AG04450 (cell line): ENCODE measurements around the gene NOP56. TPM values are rescaled to one million over a fixed set of nuclear protein-coding genes. Genes with fewer than 3 reads are reported as not detected.

Source experiments
- CTCF ChIA-PET: fragments of 300-600, 350-600 bp; formaldehyde crosslinking; extraction: SDS; loops from one replicate; lab custom pipeline; 2022; ENCODE audit warnings: antibody characterized with exemption, inconsistent platforms; lab: Charles Lee
- POLR2A ChIA-PET: fragments of 350-600 bp; formaldehyde crosslinking; extraction: SDS; loops from one replicate; lab custom pipeline; 2021; ENCODE audit warnings: antibody characterized with exemption, inconsistent platforms; lab: Yijun Ruan, JAX
- DNase-seq: peaks from one replicate; pipeline ENCODE4 v3.0.0-alpha.2; 2011; ENCODE audit warnings: low read depth, low spot score
- H3K27ac ChIP-seq: one replicate; pipeline ENCODE4 v1.5.1; 2012; ENCODE audit warnings: low read depth, low read length, control low read depth
- H3K27me3 ChIP-seq: one replicate; pipeline ENCODE4 v1.6.0; 2012; ENCODE audit warnings: low read length; ENCODE audit not compliant: control insufficient read depth, insufficient read depth
- H3K4me3 ChIP-seq: 2 replicates; pipeline ENCODE4 v1.5.1; 2011; ENCODE audit warnings: mild to moderate bottlenecking, low read depth, low read length, control low read depth
- H3K9me3 ChIP-seq: 2 replicates; pipeline ENCODE4 v1.5.1; 2012; ENCODE audit warnings: low read length; ENCODE audit not compliant: control insufficient read depth, insufficient read depth
- CTCF ChIP-seq: IDR thresholded peaks from 2 replicates; pipeline ENCODE4 v1.5.1; 2011; ENCODE audit warnings: low read depth, low read length, control low read depth, inconsistent platforms
- polyA plus RNA-seq: library from polyadenylated mRNA; depleted of rRNA; stranded (reverse); fragments of >200 nt; gene quantifications from 2 replicates; pipeline ENCODE4 v1.2.3, GENCODE V29; 2011

Gene NOP56
- polyA plus RNA-seq, 1 experiment = 142 TPM

DNA sequence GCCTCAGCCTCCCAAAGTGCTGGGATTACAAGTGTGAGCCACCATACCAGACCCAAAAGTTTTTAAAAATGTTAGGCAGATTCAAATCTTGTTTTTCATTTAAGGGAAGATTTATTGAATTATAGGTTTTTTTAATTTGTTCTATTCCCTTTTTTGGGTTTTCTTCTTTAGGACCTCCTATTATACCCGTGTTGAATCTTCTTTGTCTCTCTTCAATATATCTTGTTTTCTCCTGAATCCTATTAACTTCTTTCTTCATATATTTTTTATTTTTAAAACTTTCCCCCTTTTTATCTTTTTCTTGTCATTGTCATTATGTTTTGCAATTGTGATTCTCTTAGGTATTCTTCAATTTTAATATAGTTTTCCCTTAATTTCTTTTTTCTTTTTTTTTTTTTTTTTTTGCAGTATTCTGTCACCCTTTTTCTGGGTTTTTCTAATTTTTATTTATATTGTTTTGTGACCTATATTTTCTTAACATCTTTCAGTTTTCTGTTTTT lies 45.9 kb upstream of the NOP56 start:
- Histone ChIP-seq H3K27ac (no peak overlapping the region), H3K4me3 (no peak overlapping the region), H3K27me3 (no peaks in the 10 kb centered on the region), H3K9me3 (peaks cover 14% of the 10 kb centered on the region; the same call in 1 of the 2 replicates)
- no peak for TF ChIP-seq CTCF
- no peak for DNase-seq
- ChIA-PET POLR2A (no interaction called here), CTCF (no interaction called here)

DNA sequence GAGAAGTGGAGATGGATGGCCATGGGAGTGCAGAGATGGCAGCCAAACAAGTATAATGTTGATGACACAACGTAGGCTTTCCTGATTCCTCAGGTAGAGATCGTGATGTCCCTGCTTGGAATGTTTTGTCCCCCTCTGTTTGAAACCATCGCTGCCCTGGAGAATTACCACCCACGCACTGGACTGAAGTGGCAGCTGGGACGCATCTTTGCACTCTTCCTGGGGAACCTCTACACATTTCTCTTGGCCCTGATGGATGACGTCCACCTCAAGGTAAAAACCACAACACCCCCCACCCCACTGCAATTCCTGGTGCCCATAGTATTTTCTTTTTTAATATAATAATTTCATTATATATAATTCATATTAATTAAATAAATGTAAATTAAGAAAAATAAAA lies 42.1 kb upstream of the NOP56 start:
- Histone ChIP-seq H3K4me3 (no peak overlapping the region), H3K9me3 (peaks cover 14% of the 10 kb centered on the region; the same call in 1 of the 2 replicates), H3K27me3 (peaks cover 9% of the 10 kb centered on the region), H3K27ac (no peak overlapping the region)
- no peak for DNase-seq
- POLR2A ChIA-PET = no interaction called here
- TF ChIP-seq CTCF = no peak
- CTCF ChIA-PET = no interaction called here

- ChIA-PET POLR2A (no interaction called here), CTCF (no interaction called here)
- no peak for TF ChIP-seq CTCF
- peaks cover 14% of the 10 kb centered on the region for H3K27me3 ChIP-seq
- H3K4me3 ChIP-seq = no peak overlapping the region
- peaks cover 7% of the 10 kb centered on the region; the same call in 1 of the 2 replicates for H3K9me3 ChIP-seq
- no peak overlapping the region for H3K27ac ChIP-seq
- no peak for DNase-seq
Measured at GRCh38 chr20:2610941-2611720, 41.3 kb upstream of the NOP56 start.

DNA sequence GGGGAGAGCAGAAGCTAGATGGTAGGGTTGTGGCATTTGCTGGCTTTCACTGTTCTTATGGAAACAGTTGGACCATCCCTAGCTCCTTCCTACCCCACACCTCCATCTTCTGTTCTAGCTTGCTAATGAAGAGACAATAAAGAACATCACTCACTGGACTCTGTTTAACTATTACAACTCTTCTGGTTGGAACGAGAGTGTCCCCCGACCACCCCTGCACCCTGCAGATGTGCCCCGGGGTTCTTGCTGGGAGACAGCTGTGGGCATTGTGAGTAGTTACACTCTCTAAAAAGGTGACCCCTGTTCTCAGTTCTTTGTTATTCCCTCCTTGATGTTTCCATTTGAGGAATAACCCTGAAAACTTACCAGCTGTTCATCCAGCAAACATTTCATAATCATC lies 40.4 kb upstream of the NOP56 start:
- Histone ChIP-seq H3K27ac (no peak overlapping the region), H3K4me3 (no peak overlapping the region), H3K27me3 (peaks cover 15% of the 10 kb centered on the region), H3K9me3 (peaks cover 3% of the 10 kb centered on the region)
- ChIA-PET POLR2A (no interaction called here), CTCF (no interaction called here)
- no peak for TF ChIP-seq CTCF
- no peak for DNase-seq

GRCh38 chr20:2616634-2617033 lies 35.8 kb upstream of the NOP56 start:
- TF ChIP-seq CTCF = no peak
- ChIA-PET CTCF (no interaction called here), POLR2A (no interaction called here)
- H3K27me3 ChIP-seq = peaks cover 15% of the 10 kb centered on the region
- H3K27ac ChIP-seq = no peak overlapping the region
- peaks cover 9% of the 10 kb centered on the region for H3K9me3 ChIP-seq
- H3K4me3 ChIP-seq = no peak overlapping the region
- no peak for DNase-seq
